A673 (cell line): ENCODE measurements around the gene PADI6. TPM values are rescaled to one million over a fixed set of nuclear protein-coding genes. Genes with fewer than 3 reads are reported as not detected.

ENCODE experiments used
- BruUV-seq: library from RNA; stranded (reverse); fragments of 400-500 nt; replicated peaks from 2 replicates; lab custom pipeline; 2021; lab: Mats Ljungman, UMichigan
- CTCF ChIA-PET: fragments of 300-600 bp; sonication (Branson Sonifier 250); formaldehyde crosslinking; loops from one replicate; lab custom pipeline; 2022; ENCODE audit warnings: antibody characterized with exemption; lab: Charles Lee
- POLR2A ChIA-PET: fragments of 300-600 bp; sonication (Branson Sonifier 250); formaldehyde crosslinking; loops from one replicate; lab custom pipeline; 2022; ENCODE audit warnings: antibody characterized with exemption; ENCODE audit not compliant: low non-redundant PET; lab: Charles Lee
- DNase-seq: peaks from one replicate; pipeline ENCODE4 v3.0.0-alpha.2; 2015; ENCODE audit warnings: low spot score
- H3K27ac ChIP-seq: fragments of 200-600 bp; sonication (generic); 2 replicates; pipeline ENCODE4 v1.5.1; 2016; ENCODE audit warnings: mixed run types, low read depth, mild to moderate bottlenecking, mixed read lengths, antibody characterized with exemption, low read length; ENCODE audit not compliant: poor library complexity, severe bottlenecking
- H3K27me3 ChIP-seq: fragments of 200-600 bp; sonication (generic); replicated peaks from 2 replicates; pipeline ENCODE4 v1.6.1; 2017; ENCODE audit warnings: mixed run types, low read depth, mild to moderate bottlenecking, mixed read lengths, antibody characterized with exemption, low read length; ENCODE audit not compliant: insufficient read depth, poor library complexity
- H3K36me3 ChIP-seq: fragments of 200-600 bp; sonication (generic); 2 replicates; pipeline ENCODE4 v1.6.1; 2016; ENCODE audit warnings: mixed run types, mild to moderate bottlenecking, mixed read lengths, antibody characterized with exemption, low read length; ENCODE audit not compliant: insufficient read depth, poor library complexity, severe bottlenecking
- H3K4me1 ChIP-seq: fragments of 200-600 bp; sonication (generic); 2 replicates; pipeline ENCODE4 v1.6.1; 2017; ENCODE audit warnings: mixed run types, mild to moderate bottlenecking, mixed read lengths, antibody characterized with exemption, low read length; ENCODE audit not compliant: insufficient read depth, poor library complexity, severe bottlenecking
- H3K4me3 ChIP-seq: fragments of 200-600 bp; sonication (generic); 2 replicates; pipeline ENCODE4 v1.5.1; 2016; ENCODE audit warnings: low read depth, mixed run types, mild to moderate bottlenecking, mixed read lengths, low read length; ENCODE audit not compliant: poor library complexity, severe bottlenecking
- H3K9me3 ChIP-seq: fragments of 200-600 bp; sonication (generic); 2 replicates; pipeline ENCODE4 v1.6.1; 2016; ENCODE audit warnings: mixed run types, low read depth, mild to moderate bottlenecking, mixed read lengths, antibody characterized with exemption, low read length; ENCODE audit not compliant: poor library complexity, severe bottlenecking
- CTCF ChIP-seq: fragments of 300-800, 200-600 bp; sonication (generic); conservative IDR thresholded peaks from 2 replicates; pipeline ENCODE4 v1.5.1; 2017; ENCODE audit warnings: low read depth, mild to moderate bottlenecking, antibody characterized with exemption, low read length, moderate library complexity, mixed read lengths
- EZH2 ChIP-seq: fragments of 200-600 bp; sonication (generic); IDR thresholded peaks from 2 replicates; pipeline ENCODE4 v1.6.1; 2017; ENCODE audit warnings: borderline replicate concordance, low read depth, mild to moderate bottlenecking, mixed read lengths, antibody characterized with exemption, low read length; ENCODE audit not compliant: poor library complexity, severe bottlenecking
- intact Hi-C: fragments of 100-400 bp; cut with micrococcal nuclease; formaldehyde crosslinking; loops from one replicate; pipeline ENCODE4 v1.10.0; 2022; ENCODE audit not compliant: unreplicated experiment
- total RNA-seq: library from RNA; stranded (reverse); gene quantifications from 2 replicates; pipeline ENCODE4 v1.2.3, GENCODE V29; 2021

Gene PADI6
- total RNA-seq, 1 experiment from 2014 or later = not detected

GRCh38 chr1:17372955-17373354 is 959 bp downstream of the PADI6 start:
- DNase-seq = no peak
- intact Hi-C loops = no loop called here
- Histone ChIP-seq H3K4me1 (no peaks in the 10 kb centered on the region), H3K4me3 (no peak overlapping the region), H3K9me3 (no peaks in the 10 kb centered on the region), H3K27me3 (no peaks in the 10 kb centered on the region), H3K27ac (no peak overlapping the region), H3K36me3 (no peaks in the 10 kb centered on the region)
- BruUV-seq = no TSS peak
- TF ChIP-seq CTCF (no peak), EZH2 (no peak)
- ChIA-PET CTCF (no interaction called here), POLR2A (no interaction called here)

GRCh38 chr1:17375651-17376050 is 3.7 kb downstream of the PADI6 start:
- intact Hi-C loops = no loop called here

GRCh38 chr1:17377325-17377953 is 5.4 kb downstream of the PADI6 start:
- POLR2A ChIA-PET = no interaction called here
- H3K27me3 ChIP-seq = no peaks in the 10 kb centered on the region

More at GRCh38 chr1:17375651-17376050, 3.7 kb downstream of the PADI6 start:
- Histone ChIP-seq H3K4me3 (no peak overlapping the region), H3K9me3 (no peaks in the 10 kb centered on the region), H3K4me1 (no peaks in the 10 kb centered on the region), H3K27ac (no peak overlapping the region), H3K36me3 (no peaks in the 10 kb centered on the region), H3K27me3 (no peaks in the 10 kb centered on the region)
- no peak for DNase-seq
- POLR2A ChIA-PET = no interaction called here
- BruUV-seq = no TSS peak
- TF ChIP-seq EZH2 (no peak), CTCF (no peak)
- CTCF ChIA-PET = no interaction called here

More at GRCh38 chr1:17377325-17377953, 5.4 kb downstream of the PADI6 start:
- TF ChIP-seq EZH2 (no peak), CTCF (no peak)
- BruUV-seq = no TSS peak
- Histone ChIP-seq H3K36me3 (no peaks in the 10 kb centered on the region), H3K4me1 (no peaks in the 10 kb centered on the region), H3K9me3 (no peaks in the 10 kb centered on the region), H3K4me3 (no peak overlapping the region), H3K27ac (no peak overlapping the region)
- no peak for DNase-seq
- CTCF ChIA-PET = no interaction called here
- intact Hi-C loops = no loop called here
